HepG2 (cell line): ENCODE results near the gene CADM1. TPM values are rescaled to one million over a fixed set of nuclear protein-coding genes. Genes with fewer than 3 reads are reported as not detected.
A peak's percentile ranks its signal among the peaks of the same experiment; 100 is the strongest.

Experiments used
- AKAP8 ChIP-seq: sonication (generic); formaldehyde crosslinking; IDR thresholded peaks from 2 replicates; pipeline ENCODE4 v1.5.1; 2020; ENCODE audit warnings: mild to moderate bottlenecking, missing genetic modification reagents
- BCL6 ChIP-seq: IDR thresholded peaks from 2 replicates; pipeline ENCODE4 v1.6.1; 2016; ENCODE audit warnings: missing genetic modification reagents, missing compliant biosample characterization
- BRCA1 ChIP-seq: sonication (generic); formaldehyde crosslinking; IDR thresholded peaks from 2 replicates; pipeline ENCODE4 v1.4.0; 2020; ENCODE audit warnings: missing genetic modification reagents
- CREB1 ChIP-seq, 2 experiments: fragments of 450-650 bp in 1 of 2; IDR thresholded peaks; 2 replicates each; pipeline ENCODE4 v1.6.1; 2016 to 2017; ENCODE audit warnings: control low read depth in 1 of 2, mild to moderate bottlenecking in 1 of 2, missing compliant biosample characterization in 1 of 2, missing genetic modification characterization in 1 of 2
- FOSL1 ChIP-seq: sonication (generic); formaldehyde crosslinking; IDR thresholded peaks from 2 replicates; pipeline ENCODE4 v1.9.0; 2021; ENCODE audit warnings: missing genetic modification reagents, borderline replicate concordance
- KMT2A ChIP-seq: sonication (generic); formaldehyde crosslinking; IDR thresholded peaks from 2 replicates; pipeline ENCODE4 v1.4.0; 2020; ENCODE audit warnings: missing genetic modification reagents
- MAFF ChIP-seq: IDR thresholded peaks from 2 replicates; pipeline ENCODE4 v1.6.1; 2011; ENCODE audit warnings: low read depth, low read length, improper control_type of control experiment
- SIN3B ChIP-seq: fragments of 150-350 bp; IDR thresholded peaks from 2 replicates; pipeline ENCODE4 v1.6.1; 2014; ENCODE audit warnings: low read length
- SPEN ChIP-seq: sonication (generic); formaldehyde crosslinking; IDR thresholded peaks from 2 replicates; pipeline ENCODE4 v1.5.1; 2020; ENCODE audit warnings: low read depth, mild to moderate bottlenecking, missing genetic modification reagents
- TEAD3 ChIP-seq: optimal IDR thresholded peaks from 2 replicates; pipeline ENCODE3; 2016; ENCODE audit warnings: borderline replicate concordance
- TGIF2 ChIP-seq: IDR thresholded peaks from 2 replicates; pipeline ENCODE4 v1.6.1; 2016; ENCODE audit warnings: control low read depth, missing compliant biosample characterization
- ZMAT3 ChIP-seq: sonication (generic); formaldehyde crosslinking; conservative IDR thresholded peaks from 2 replicates; pipeline ENCODE4 v1.7.0; 2021; ENCODE audit warnings: missing genetic modification reagents
- ZNF17 ChIP-seq: sonication (generic); formaldehyde crosslinking; IDR thresholded peaks from 2 replicates; pipeline ENCODE4 v1.5.0; 2020; ENCODE audit warnings: mild to moderate bottlenecking, missing genetic modification reagents
- ZNF24 ChIP-seq: fragments of 450-650 bp; IDR thresholded peaks from 2 replicates; pipeline ENCODE4 v1.6.1; 2017; ENCODE audit warnings: antibody characterized with exemption, mild to moderate bottlenecking
- ZNF670 ChIP-seq: sonication (generic); formaldehyde crosslinking; IDR thresholded peaks from 2 replicates; pipeline ENCODE4 v1.8.0; 2022; ENCODE audit warnings: mild to moderate bottlenecking, missing genetic modification reagents, borderline replicate concordance
- ZNF713 ChIP-seq: sonication (generic); formaldehyde crosslinking; IDR thresholded peaks from 2 replicates; pipeline ENCODE4 v1.4.0; 2020; ENCODE audit warnings: mild to moderate bottlenecking, missing genetic modification reagents
- ZNF749 ChIP-seq: sonication (generic); formaldehyde crosslinking; IDR thresholded peaks from 2 replicates; pipeline ENCODE4 v1.8.0; 2022; ENCODE audit warnings: mild to moderate bottlenecking, missing genetic modification reagents, moderate library complexity, borderline replicate concordance
- ZNF780A ChIP-seq: sonication (generic); formaldehyde crosslinking; IDR thresholded peaks from 2 replicates; pipeline ENCODE4 v1.8.0; 2022; ENCODE audit warnings: mild to moderate bottlenecking, missing genetic modification reagents, moderate library complexity
- ZNF781 ChIP-seq: sonication (generic); formaldehyde crosslinking; IDR thresholded peaks from 2 replicates; pipeline ENCODE4 v1.5.1; 2020; ENCODE audit warnings: borderline replicate concordance, mild to moderate bottlenecking, missing genetic modification reagents; ENCODE audit errors: not compliant biosample characterization
- polyA plus RNA-seq, 8 experiments: library from polyadenylated mRNA; depleted of rRNA in 3 of 8; stranded (reverse) in 7 of 8; unstranded in 1 of 8; fragments of >200 nt; fragmentation: Illumina TruSeq in 4 of 8; extraction: Trizol in 4 of 8; gene quantifications; 2 replicates each; pipeline versions ENCODE4 v1.2.1 to v1.2.3, GENCODE V29; 2011 to 2016; ENCODE audit warnings: low read depth in 4 of 8, missing spikeins in 1 of 8, mixed read lengths in 1 of 8; ENCODE audit not compliant: insufficient read depth in 1 of 8
- total RNA-seq, 5 experiments: library from RNA; depleted of rRNA; stranded (reverse); fragments of >200 nt; fragmentation: Illumina TruSeq; extraction: Trizol; gene quantifications; 2 replicates each; pipeline ENCODE4 v1.2.3, GENCODE V29; 2016; ENCODE audit warnings: low read depth in 1 of 5
- TF ChIP-seq, protein P1 (sequence below): sonication (generic); formaldehyde crosslinking; IDR thresholded peaks from 2 replicates; pipeline ENCODE4 v1.8.0; 2023; ENCODE audit warnings: mild to moderate bottlenecking, missing genetic modification reagents
- TF ChIP-seq, protein P2 (sequence below): sonication (generic); formaldehyde crosslinking; IDR thresholded peaks from 2 replicates; pipeline ENCODE4 v1.4.0; 2020; ENCODE audit warnings: missing genetic modification reagents
- TF ChIP-seq, protein P3 (sequence below): sonication (generic); formaldehyde crosslinking; conservative IDR thresholded peaks from 2 replicates; pipeline ENCODE4 v1.5.0; 2020; ENCODE audit warnings: missing genetic modification reagents

The CADM1 gene
- total and polyA plus RNA-seq, 2 of the 13 experiments (the other 11 are each of a cell fraction or from before 2014, with no cell fraction given) = 71.3 to 122 TPM

DNA sequence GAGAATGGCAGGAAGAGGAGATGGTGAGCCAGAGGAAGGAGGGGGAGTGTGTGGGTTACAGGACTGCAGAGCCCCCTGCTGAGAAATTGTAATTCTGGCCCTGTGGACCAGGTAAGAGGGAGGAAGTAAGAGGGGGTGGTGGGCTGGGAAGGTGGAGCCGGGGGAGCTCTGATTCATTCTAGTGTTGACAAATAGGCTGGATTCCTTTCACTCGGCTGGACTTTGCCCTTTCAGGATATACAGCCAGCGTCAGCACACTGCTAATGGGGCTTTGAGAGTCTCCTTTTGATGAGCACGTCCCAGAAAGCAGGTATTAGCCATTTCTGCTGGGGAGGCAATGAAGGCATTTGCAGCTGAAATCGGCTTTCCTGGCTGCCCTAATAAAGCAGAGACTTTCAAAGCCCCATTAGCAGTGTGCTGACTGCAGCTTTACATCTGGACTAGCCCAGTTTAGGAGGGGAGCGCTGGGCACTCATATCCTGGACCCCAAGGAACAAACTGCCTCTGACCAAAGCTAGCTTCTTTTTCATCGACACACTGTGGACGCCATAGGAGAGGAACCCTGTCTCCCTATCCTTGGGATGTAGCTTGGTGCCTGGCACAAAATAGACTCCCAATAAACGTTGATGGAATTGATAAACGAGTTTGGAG, 44.8 kb upstream of the CADM1 start (continued):
- TF ChIP-seq, protein P1, sequence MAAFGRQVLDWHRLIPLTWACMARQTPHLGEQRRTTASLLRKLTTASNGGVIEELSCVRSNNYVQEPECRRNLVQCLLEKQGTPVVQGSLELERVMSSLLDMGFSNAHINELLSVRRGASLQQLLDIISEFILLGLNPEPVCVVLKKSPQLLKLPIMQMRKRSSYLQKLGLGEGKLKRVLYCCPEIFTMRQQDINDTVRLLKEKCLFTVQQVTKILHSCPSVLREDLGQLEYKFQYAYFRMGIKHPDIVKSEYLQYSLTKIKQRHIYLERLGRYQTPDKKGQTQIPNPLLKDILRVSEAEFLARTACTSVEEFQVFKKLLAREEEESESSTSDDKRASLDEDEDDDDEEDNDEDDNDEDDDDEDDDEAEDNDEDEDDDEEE (CRISPR knock-in tag) = no peak
- TF ChIP-seq SIN3B (no peak), MAFF (peak; percentile 72), CREB1 (IDR thresholded peaks at IDR 0.05) (0 out of 2 replicates have a peak, but pooled peaks have one; percentile 5), CREB1 (CRISPR knock-in tag; IDR thresholded peaks at IDR 0.05) (no peak), ZMAT3 (no peak), ZNF713 (no peak), ZNF24 (no peak), TGIF2 (CRISPR knock-in tag) (no peak), BRCA1 (CRISPR knock-in tag) (no peak), ZNF749 (CRISPR knock-in tag) (no peak), KMT2A (CRISPR knock-in tag) (no peak), ZNF780A (CRISPR knock-in tag) (no peak), AKAP8 (CRISPR knock-in tag) (no peak), TEAD3 (CRISPR knock-in tag) (peak; percentile 56), ZNF781 (CRISPR knock-in tag) (no peak), ZNF670 (CRISPR knock-in tag) (no peak), FOSL1 (CRISPR knock-in tag) (no peak), ZNF17 (CRISPR knock-in tag) (no peak), SPEN (CRISPR knock-in tag) (peak; percentile 54; the same call in 1 of the 2 replicates), BCL6 (0 out of 2 replicates have a peak, but pooled peaks have one; percentile 17)
- TF ChIP-seq, protein P2, sequence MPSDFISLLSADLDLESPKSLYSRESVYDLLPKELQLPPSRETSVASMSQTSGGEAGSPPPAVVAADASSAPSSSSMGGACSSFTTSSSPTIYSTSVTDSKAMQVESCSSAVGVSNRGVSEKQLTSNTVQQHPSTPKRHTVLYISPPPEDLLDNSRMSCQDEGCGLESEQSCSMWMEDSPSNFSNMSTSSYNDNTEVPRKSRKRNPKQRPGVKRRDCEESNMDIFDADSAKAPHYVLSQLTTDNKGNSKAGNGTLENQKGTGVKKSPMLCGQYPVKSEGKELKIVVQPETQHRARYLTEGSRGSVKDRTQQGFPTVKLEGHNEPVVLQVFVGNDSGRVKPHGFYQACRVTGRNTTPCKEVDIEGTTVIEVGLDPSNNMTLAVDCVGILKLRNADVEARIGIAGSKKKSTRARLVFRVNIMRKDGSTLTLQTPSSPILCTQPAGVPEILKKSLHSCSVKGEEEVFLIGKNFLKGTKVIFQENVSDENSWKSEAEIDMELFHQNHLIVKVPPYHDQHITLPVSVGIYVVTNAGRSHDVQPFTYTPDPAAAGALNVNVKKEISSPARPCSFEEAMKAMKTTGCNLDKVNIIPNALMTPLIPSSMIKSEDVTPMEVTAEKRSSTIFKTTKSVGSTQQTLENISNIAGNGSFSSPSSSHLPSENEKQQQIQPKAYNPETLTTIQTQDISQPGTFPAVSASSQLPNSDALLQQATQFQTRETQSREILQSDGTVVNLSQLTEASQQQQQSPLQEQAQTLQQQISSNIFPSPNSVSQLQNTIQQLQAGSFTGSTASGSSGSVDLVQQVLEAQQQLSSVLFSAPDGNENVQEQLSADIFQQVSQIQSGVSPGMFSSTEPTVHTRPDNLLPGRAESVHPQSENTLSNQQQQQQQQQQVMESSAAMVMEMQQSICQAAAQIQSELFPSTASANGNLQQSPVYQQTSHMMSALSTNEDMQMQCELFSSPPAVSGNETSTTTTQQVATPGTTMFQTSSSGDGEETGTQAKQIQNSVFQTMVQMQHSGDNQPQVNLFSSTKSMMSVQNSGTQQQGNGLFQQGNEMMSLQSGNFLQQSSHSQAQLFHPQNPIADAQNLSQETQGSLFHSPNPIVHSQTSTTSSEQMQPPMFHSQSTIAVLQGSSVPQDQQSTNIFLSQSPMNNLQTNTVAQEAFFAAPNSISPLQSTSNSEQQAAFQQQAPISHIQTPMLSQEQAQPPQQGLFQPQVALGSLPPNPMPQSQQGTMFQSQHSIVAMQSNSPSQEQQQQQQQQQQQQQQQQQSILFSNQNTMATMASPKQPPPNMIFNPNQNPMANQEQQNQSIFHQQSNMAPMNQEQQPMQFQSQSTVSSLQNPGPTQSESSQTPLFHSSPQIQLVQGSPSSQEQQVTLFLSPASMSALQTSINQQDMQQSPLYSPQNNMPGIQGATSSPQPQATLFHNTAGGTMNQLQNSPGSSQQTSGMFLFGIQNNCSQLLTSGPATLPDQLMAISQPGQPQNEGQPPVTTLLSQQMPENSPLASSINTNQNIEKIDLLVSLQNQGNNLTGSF = no peak
- TF ChIP-seq, protein P3, sequence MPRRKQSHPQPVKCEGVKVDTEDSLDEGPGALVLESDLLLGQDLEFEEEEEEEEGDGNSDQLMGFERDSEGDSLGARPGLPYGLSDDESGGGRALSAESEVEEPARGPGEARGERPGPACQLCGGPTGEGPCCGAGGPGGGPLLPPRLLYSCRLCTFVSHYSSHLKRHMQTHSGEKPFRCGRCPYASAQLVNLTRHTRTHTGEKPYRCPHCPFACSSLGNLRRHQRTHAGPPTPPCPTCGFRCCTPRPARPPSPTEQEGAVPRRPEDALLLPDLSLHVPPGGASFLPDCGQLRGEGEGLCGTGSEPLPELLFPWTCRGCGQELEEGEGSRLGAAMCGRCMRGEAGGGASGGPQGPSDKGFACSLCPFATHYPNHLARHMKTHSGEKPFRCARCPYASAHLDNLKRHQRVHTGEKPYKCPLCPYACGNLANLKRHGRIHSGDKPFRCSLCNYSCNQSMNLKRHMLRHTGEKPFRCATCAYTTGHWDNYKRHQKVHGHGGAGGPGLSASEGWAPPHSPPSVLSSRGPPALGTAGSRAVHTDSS = no peak
